ENCODE measurements around the gene FBXO3. TPM values are rescaled to one million over a fixed set of nuclear protein-coding genes. Genes with fewer than 3 reads are reported as not detected.
"Not testable (repeated sequence)": the region's sequence is repeated elsewhere in the genome, so short reads cannot be mapped to it uniquely, and the experiment has no call there.

The FBXO3 gene
- total RNA-seq, 3 donors from 2014 or later (not counting 1 experiment from before 2014, with no cell fraction given): 54.9 to 64.7 (median 56.2) TPM

GRCh38 chr11:33730716-33731115 lies 43.6 kb downstream of the FBXO3 start:
- Histone ChIP-seq H3K4me1 (ENCODE audit: control insufficient read depth, insufficient read depth, low read length) (peaks cover 14% of the 10 kb centered on the region), H3K9me3 (ENCODE audit: control insufficient read depth, insufficient read depth, low read length) (no peaks in the 10 kb centered on the region), H3K27ac (ENCODE audit: low read length) (no peak overlapping the region), H3K27me3 (ENCODE audit: control insufficient read depth, insufficient read depth, low read length) (no peaks in the 10 kb centered on the region), H3K4me3 (ENCODE audit: low read length) (no peak overlapping the region), H3K36me3 (ENCODE audit: control insufficient read depth, insufficient read depth, low read length) (no peaks in the 10 kb centered on the region)
- TF ChIP-seq, protein P1, sequence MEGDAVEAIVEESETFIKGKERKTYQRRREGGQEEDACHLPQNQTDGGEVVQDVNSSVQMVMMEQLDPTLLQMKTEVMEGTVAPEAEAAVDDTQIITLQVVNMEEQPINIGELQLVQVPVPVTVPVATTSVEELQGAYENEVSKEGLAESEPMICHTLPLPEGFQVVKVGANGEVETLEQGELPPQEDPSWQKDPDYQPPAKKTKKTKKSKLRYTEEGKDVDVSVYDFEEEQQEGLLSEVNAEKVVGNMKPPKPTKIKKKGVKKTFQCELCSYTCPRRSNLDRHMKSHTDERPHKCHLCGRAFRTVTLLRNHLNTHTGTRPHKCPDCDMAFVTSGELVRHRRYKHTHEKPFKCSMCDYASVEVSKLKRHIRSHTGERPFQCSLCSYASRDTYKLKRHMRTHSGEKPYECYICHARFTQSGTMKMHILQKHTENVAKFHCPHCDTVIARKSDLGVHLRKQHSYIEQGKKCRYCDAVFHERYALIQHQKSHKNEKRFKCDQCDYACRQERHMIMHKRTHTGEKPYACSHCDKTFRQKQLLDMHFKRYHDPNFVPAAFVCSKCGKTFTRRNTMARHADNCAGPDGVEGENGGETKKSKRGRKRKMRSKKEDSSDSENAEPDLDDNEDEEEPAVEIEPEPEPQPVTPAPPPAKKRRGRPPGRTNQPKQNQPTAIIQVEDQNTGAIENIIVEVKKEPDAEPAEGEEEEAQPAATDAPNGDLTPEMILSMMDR (IDR thresholded peaks at IDR 0.05): no peak
- Mint-ChIP-seq H3K9me3 (no peaks in the 10 kb centered on the region), H3K4me3 (no peak overlapping the region), H3K4me1 (peaks cover 16 to 23% of the 10 kb centered on the region in 2 donors), H3K36me3 (no peaks in the 10 kb centered on the region), H3K27ac (no peak overlapping the region), H3K27me3 (ENCODE audit: low read depth in 2 of 2) (no peaks in the 10 kb centered on the region)
- DNase-seq (no peak), ATAC-seq (no peak)
- 95% methylated on average over 4 of the region's 7 CpGs for WGBS (ENCODE audit: insufficient coverage)
- intact Hi-C loops (cut with micrococcal nuclease): no loop called here

- intact Hi-C loops (cut with micrococcal nuclease): not testable (repeated sequence)
Observed at GRCh38 chr11:33729072-33729664, 45.2 kb downstream of the FBXO3 start.

DNA sequence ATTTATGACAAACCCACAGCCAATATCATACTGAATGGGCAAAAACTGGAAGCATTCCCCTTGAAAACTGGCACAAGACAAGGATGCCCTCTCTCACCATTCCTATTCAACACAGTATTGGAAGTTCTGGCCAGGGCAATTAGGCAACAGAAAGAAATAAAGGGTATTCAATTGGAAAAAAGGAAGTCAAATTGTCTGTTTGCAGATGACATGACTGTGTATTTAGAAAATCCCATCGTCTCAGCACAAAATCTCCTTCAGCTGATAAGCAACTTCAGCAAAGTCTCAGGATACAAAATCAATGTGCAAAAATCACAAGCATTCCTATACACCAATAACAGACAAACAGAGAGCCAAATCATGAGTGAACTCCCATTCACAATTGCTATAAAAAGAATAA lies 46.8 kb downstream of the FBXO3 start:
- not testable (repeated sequence) for ATAC-seq

More at GRCh38 chr11:33729072-33729664, 45.2 kb downstream of the FBXO3 start:
- ATAC-seq; DNase-seq; H3K4me3 ChIP-seq (ENCODE audit: low read length); H3K27me3 Mint-ChIP-seq (ENCODE audit: low read depth in 2 of 2); H3K9me3 Mint-ChIP-seq; H3K4me3 Mint-ChIP-seq; H3K36me3 ChIP-seq (ENCODE audit: control insufficient read depth, insufficient read depth, low read length); H3K36me3 Mint-ChIP-seq; H3K27me3 ChIP-seq (ENCODE audit: control insufficient read depth, insufficient read depth, low read length); H3K27ac ChIP-seq (ENCODE audit: low read length); H3K4me1 ChIP-seq (ENCODE audit: control insufficient read depth, insufficient read depth, low read length); H3K9me3 ChIP-seq (ENCODE audit: control insufficient read depth, insufficient read depth, low read length); H3K27ac Mint-ChIP-seq: not testable (repeated sequence)
- H3K4me1 Mint-ChIP-seq: peaks cover 11 to 18% of the 10 kb centered on the region in 2 donors
- WGBS (ENCODE audit: insufficient coverage): 100% methylated on average over 2 of the region's 5 CpGs

DNA sequence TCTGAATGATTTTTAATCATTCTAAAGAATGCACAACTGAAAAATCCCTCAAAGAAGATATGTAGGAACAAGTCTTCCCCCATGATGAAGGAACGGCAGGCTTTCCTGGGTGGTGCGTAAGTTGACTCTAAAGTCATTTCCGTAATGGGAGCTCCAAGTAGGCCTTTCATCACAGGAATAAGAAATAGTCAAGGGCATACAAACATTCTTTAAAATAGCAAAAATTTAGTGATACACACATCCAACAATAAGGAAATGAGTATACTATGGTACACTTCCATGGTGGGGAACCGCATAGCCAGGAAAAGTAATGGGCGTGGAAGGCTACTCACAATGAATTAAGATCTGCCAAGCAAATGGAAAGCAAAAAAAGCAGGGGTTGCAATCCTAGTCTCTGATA lies 48.8 kb downstream of the FBXO3 start:
- Mint-ChIP-seq H3K27ac (no peak overlapping the region), H3K9me3 (no peaks in the 10 kb centered on the region), H3K4me3 (no peak overlapping the region), H3K4me1 (peaks cover 21 to 37% of the 10 kb centered on the region in 2 donors), H3K27me3 (ENCODE audit: low read depth in 2 of 2) (no peaks in the 10 kb centered on the region), H3K36me3 (no peaks in the 10 kb centered on the region)
- TF ChIP-seq, protein P1 (IDR thresholded peaks at IDR 0.05): no peak
- H3K36me3 ChIP-seq (ENCODE audit: control insufficient read depth, insufficient read depth, low read length): no peaks in the 10 kb centered on the region
- no peaks in the 10 kb centered on the region for H3K9me3 ChIP-seq (ENCODE audit: control insufficient read depth, insufficient read depth, low read length)
- no peak overlapping the region for H3K4me3 ChIP-seq (ENCODE audit: low read length)
- DNase-seq (no peak), ATAC-seq (no peak)
- H3K4me1 ChIP-seq (ENCODE audit: control insufficient read depth, insufficient read depth, low read length): peaks cover 18% of the 10 kb centered on the region
- WGBS (ENCODE audit: insufficient coverage): 85% methylated on average over 5 of the region's 5 CpGs
- intact Hi-C loops (cut with micrococcal nuclease): no loop called here
- no peak overlapping the region for H3K27ac ChIP-seq (ENCODE audit: low read length)
- no peaks in the 10 kb centered on the region for H3K27me3 ChIP-seq (ENCODE audit: control insufficient read depth, insufficient read depth, low read length)

More for the DNA sequence above, 46.8 kb downstream of the FBXO3 start:
- H3K36me3 Mint-ChIP-seq; H3K27ac Mint-ChIP-seq; H3K9me3 ChIP-seq (ENCODE audit: control insufficient read depth, insufficient read depth, low read length); DNase-seq; H3K27me3 ChIP-seq (ENCODE audit: control insufficient read depth, insufficient read depth, low read length); H3K36me3 ChIP-seq (ENCODE audit: control insufficient read depth, insufficient read depth, low read length); H3K27ac ChIP-seq (ENCODE audit: low read length); H3K27me3 Mint-ChIP-seq (ENCODE audit: low read depth in 2 of 2); intact Hi-C loops (cut with micrococcal nuclease); H3K9me3 Mint-ChIP-seq; H3K4me3 Mint-ChIP-seq; H3K4me3 ChIP-seq (ENCODE audit: low read length): not testable (repeated sequence)
- H3K4me1 ChIP-seq (ENCODE audit: control insufficient read depth, insufficient read depth, low read length): peaks cover 16% of the 10 kb centered on the region
- WGBS (ENCODE audit: insufficient coverage): no CpG with 5 or more reads among the region's 1 CpG
- peaks cover 21 to 24% of the 10 kb centered on the region in 2 donors for H3K4me1 Mint-ChIP-seq
